ENCODE measurements around the gene TGFBR3L.
"Not testable (repeated sequence)": the region's sequence is repeated elsewhere in the genome, so short reads cannot be mapped to it uniquely, and the experiment has no call there.

Gene TGFBR3L

GRCh38 chr19:7930765-7931164 is 16.1 kb downstream of the TGFBR3L start:
- no peak for DNase-seq

GRCh38 chr19:7931221-7932061 is 16.8 kb downstream of the TGFBR3L start:
- DNase-seq, result no peak

GRCh38 chr19:7932276-7932929 is 17.8 kb downstream of the TGFBR3L start:
- no peak for DNase-seq

- DNase-seq, result no peak
These were observed 18.3 kb downstream of the TGFBR3L start for GRCh38 chr19:7932930-7933300.

GRCh38 chr19:7933411-7933810 is 18.8 kb downstream of the TGFBR3L start:
- DNase-seq, result no peak

GRCh38 chr19:7933828-7934725 is 19.4 kb downstream of the TGFBR3L start:
- DNase-seq, result no peak

GRCh38 chr19:7934766-7935165 is 20.1 kb downstream of the TGFBR3L start:
- no peak for DNase-seq

- no peak for DNase-seq
These were observed 26.2 kb downstream of the TGFBR3L start for GRCh38 chr19:7940841-7941240.

- DNase-seq, result no peak
These were observed 27.4 kb downstream of the TGFBR3L start for GRCh38 chr19:7941895-7942596.

- no peak for DNase-seq
These were observed 28.4 kb downstream of the TGFBR3L start for GRCh38 chr19:7942981-7943443.

- DNase-seq, result peak; percentile 99
These were observed 29.0 kb downstream of the TGFBR3L start, which contains the start of gene TIMM44 for GRCh38 chr19:7943444-7944176. Gene TIMM44 (minus strand): TSS chr19:7943666. CDS start chr19:7943651, 15 bp downstream.

- DNase-seq, result peak; percentile 91
These were observed 29.6 kb downstream of the TGFBR3L start for GRCh38 chr19:7944177-7944761.

- DNase-seq, result no peak
These were observed 33.3 kb downstream of the TGFBR3L start for GRCh38 chr19:7947939-7948338.

- DNase-seq, result no peak
These were observed 38.4 kb downstream of the TGFBR3L start for GRCh38 chr19:7953060-7953459.

GRCh38 chr19:7953576-7953975 is 38.9 kb downstream of the TGFBR3L start:
- no peak for DNase-seq

- DNase-seq, result no peak
These were observed 41.1 kb downstream of the TGFBR3L start for GRCh38 chr19:7955696-7956095.

- no peak for DNase-seq
These were observed 44.6 kb downstream of the TGFBR3L start for GRCh38 chr19:7959211-7959610.

GRCh38 chr19:7961082-7961481 is 46.5 kb downstream of the TGFBR3L start:
- DNase-seq, result not testable (repeated sequence)

- DNase-seq, result no peak
These were observed 47.4 kb downstream of the TGFBR3L start for GRCh38 chr19:7961920-7962626.

GRCh38 chr19:7962644-7963268 is 48.1 kb downstream of the TGFBR3L start:
- DNase-seq, result no peak

Data from DMS153 (cell line).